Hepatic stellate cell (primary cell): ENCODE data around the gene SPRR1A.
"Not testable (repeated sequence)": the region's sequence is repeated elsewhere in the genome, so short reads cannot be mapped to it uniquely, and the experiment has no call there.

Experiments used
- DNase-seq: peaks from one replicate; pipeline ENCODE4 v3.0.0; 2011; ENCODE audit warnings: low spot score

The SPRR1A gene

GRCh38 chr1:152972196-152972886 is 11.5 kb upstream of the SPRR1A start:
- no peak for DNase-seq

GRCh38 chr1:152976688-152977087 is 7.2 kb upstream of the SPRR1A start:
- DNase-seq, result no peak

GRCh38 chr1:152977614-152978013 is 6.3 kb upstream of the SPRR1A start:
- no peak for DNase-seq

GRCh38 chr1:152980676-152981075 is 3.2 kb upstream of the SPRR1A start:
- no peak for DNase-seq

GRCh38 chr1:152981146-152981871 is 2.6 kb upstream of the SPRR1A start:
- no peak for DNase-seq

GRCh38 chr1:152982076-152982475 is 1.8 kb upstream of the SPRR1A start:
- DNase-seq, result no peak

- no peak for DNase-seq
Observed at GRCh38 chr1:152983234-152983633, 647 bp upstream of the SPRR1A start.

GRCh38 chr1:152986578-152986977 is 2.7 kb downstream of the SPRR1A start:
- DNase-seq, result no peak

GRCh38 chr1:152993186-152993585 is 9.3 kb downstream of the SPRR1A start:
- no peak for DNase-seq

GRCh38 chr1:152995842-152996241 is 12.0 kb downstream of the SPRR1A start:
- DNase-seq, result no peak

- no peak for DNase-seq
Observed at GRCh38 chr1:152996633-152997400, 12.9 kb downstream of the SPRR1A start.

- DNase-seq, result no peak
Observed at GRCh38 chr1:152997901-152998300, 14.0 kb downstream of the SPRR1A start.

- DNase-seq, result no peak
Observed at GRCh38 chr1:152998476-152998875, 14.6 kb downstream of the SPRR1A start.

GRCh38 chr1:152999818-153000217 is 15.9 kb downstream of the SPRR1A start:
- no peak for DNase-seq

- no peak for DNase-seq
Observed at GRCh38 chr1:153000294-153000693, 16.4 kb downstream of the SPRR1A start.

- DNase-seq, result no peak
Observed at GRCh38 chr1:153001382-153001781, 17.5 kb downstream of the SPRR1A start, which contains the start of gene SPRR3. TSS of gene SPRR3 (plus strand) at chr1:153001749. CDS start at chr1:153003021, 1,272 bp downstream.

- not testable (repeated sequence) for DNase-seq
Observed at GRCh38 chr1:153011235-153011758, 27.4 kb downstream of the SPRR1A start.

GRCh38 chr1:153021829-153022228 is 37.9 kb downstream of the SPRR1A start:
- DNase-seq, result not testable (repeated sequence)

- DNase-seq, result not testable (repeated sequence)
Observed at GRCh38 chr1:153022340-153022739, 38.5 kb downstream of the SPRR1A start.

GRCh38 chr1:153023109-153023508 is 39.2 kb downstream of the SPRR1A start:
- DNase-seq, result no peak

- DNase-seq, result no peak
Observed at GRCh38 chr1:153024413-153024812, 40.5 kb downstream of the SPRR1A start.

- DNase-seq, result no peak
Observed at GRCh38 chr1:153025797-153026196, 41.9 kb downstream of the SPRR1A start.
